ENCODE results near the gene PPP2R5C. TPM values are rescaled to one million over a fixed set of nuclear protein-coding genes. Genes with fewer than 3 reads are reported as not detected.
"Not testable (repeated sequence)": the region's sequence is repeated elsewhere in the genome, so short reads cannot be mapped to it uniquely, and the experiment has no call there.

The PPP2R5C gene
- total and polyA plus RNA-seq, 8 donors = 103 to 176 (median 112) TPM

- intact Hi-C loops (cut with DNase I) = no loop called here
- no peak for ATAC-seq
Observed at GRCh38 chr14:101739446-101740141, 21.9 kb upstream of the PPP2R5C start.

GRCh38 chr14:101740981-101741380 is 20.5 kb upstream of the PPP2R5C start:
- no peak for DNase-seq
- ATAC-seq = no peak
- intact Hi-C loops (cut with DNase I) = no loop called here
- no peak overlapping the region for H3K4me3 ChIP-seq
- no peaks in the 10 kb centered on the region for H3K36me3 ChIP-seq
- H3K27ac ChIP-seq = no peak overlapping the region
- peaks cover 0 to 9% of the 10 kb centered on the region in 2 donors for H3K9me3 ChIP-seq
- TF ChIP-seq CTCF (IDR thresholded peaks at IDR 0.05) = no peak
- H3K27me3 ChIP-seq = no peaks in the 10 kb centered on the region
- peaks cover 0 to 5% of the 10 kb centered on the region in 2 donors for H3K4me1 ChIP-seq

More at GRCh38 chr14:101739446-101740141, 21.9 kb upstream of the PPP2R5C start:
- TF ChIP-seq CTCF (IDR thresholded peaks at IDR 0.05) = no peak
- no peak for DNase-seq
- Histone ChIP-seq H3K27ac (no peak overlapping the region), H3K36me3 (no peaks in the 10 kb centered on the region), H3K4me1 (peaks cover 0 to 5% of the 10 kb centered on the region in 2 donors), H3K4me3 (no peak overlapping the region), H3K27me3 (no peaks in the 10 kb centered on the region), H3K9me3 (peaks cover 0 to 9% of the 10 kb centered on the region in 2 donors)

GRCh38 chr14:101743701-101744100 is 17.8 kb upstream of the PPP2R5C start:
- Histone ChIP-seq H3K4me3 (no peak overlapping the region), H3K27ac (no peak overlapping the region), H3K4me1 (no peaks in the 10 kb centered on the region), H3K36me3 (no peaks in the 10 kb centered on the region), H3K27me3 (peaks cover 0 to under 1% of the 10 kb centered on the region in 2 donors), H3K9me3 (peaks cover 0 to 9% of the 10 kb centered on the region in 2 donors)
- TF ChIP-seq CTCF (IDR thresholded peaks at IDR 0.05) = no peak
- DNase-seq (no peak), ATAC-seq (no peak)
- intact Hi-C loops (cut with DNase I) = no loop called here

- intact Hi-C loops (cut with DNase I); ATAC-seq; DNase-seq; H3K27ac ChIP-seq; H3K27me3 ChIP-seq; H3K4me1 ChIP-seq; H3K9me3 ChIP-seq; H3K36me3 ChIP-seq; H3K4me3 ChIP-seq: not testable (repeated sequence)
Observed at GRCh38 chr14:101744382-101744781, 17.1 kb upstream of the PPP2R5C start.

GRCh38 chr14:101749756-101750155 is 11.8 kb upstream of the PPP2R5C start:
- H3K4me1 ChIP-seq; H3K4me3 ChIP-seq; ATAC-seq; H3K27ac ChIP-seq; H3K36me3 ChIP-seq; intact Hi-C loops (cut with DNase I); DNase-seq; H3K9me3 ChIP-seq: not testable (repeated sequence)
- H3K27me3 ChIP-seq = peaks cover 0 to 53% of the 10 kb centered on the region in 2 donors

GRCh38 chr14:101754893-101755292 is 6.6 kb upstream of the PPP2R5C start:
- no peaks in the 10 kb centered on the region for H3K36me3 ChIP-seq
- H3K27ac ChIP-seq = no peak overlapping the region
- TF ChIP-seq CTCF (IDR thresholded peaks at IDR 0.05) = no peak
- H3K27me3 ChIP-seq = peaks cover 0 to 54% of the 10 kb centered on the region in 2 donors
- intact Hi-C loops (cut with DNase I) = no loop called here
- H3K4me1 ChIP-seq = peaks cover 0 to 5% of the 10 kb centered on the region in 2 donors
- no peak overlapping the region for H3K4me3 ChIP-seq
- no peaks in the 10 kb centered on the region for H3K9me3 ChIP-seq
- no peak for ATAC-seq
- no peak for DNase-seq

Data from left lung (tissue), 10 donors.